Small intestine (tissue), 7 donors: ENCODE results near the gene CFAP20. TPM values are rescaled to one million over a fixed set of nuclear protein-coding genes. Genes with fewer than 3 reads are reported as not detected.
A peak's percentile ranks its signal among the peaks of the same experiment; 100 is the strongest.

Experiments used
- DNase-seq, 2 donors: peaks; one replicate each; pipeline versions ENCODE4 v3.0.0 to v3.0.0-alpha.2; 2013
- FAIRE-seq: peaks from 2 replicates; lab custom pipeline; 2012; peaks lifted over from hg19 to GRCh38; lab: Jason Lieb, UNC
- H3K27ac ChIP-seq, 3 donors: one replicate each; pipeline ENCODE4 v1.5.1; 2013; ENCODE audit warnings: low read length in 2 of 3, mild to moderate bottlenecking in 2 of 3, control low read depth in 1 of 3, inconsistent platforms in 1 of 3, low read depth in 1 of 3, moderate library complexity in 1 of 3
- H3K27me3 ChIP-seq, 3 donors: one replicate each; pipeline ENCODE4 v1.6.1; 2013; ENCODE audit warnings: low read length in 3 of 3, inconsistent platforms in 1 of 3; ENCODE audit not compliant: control insufficient read depth in 3 of 3, insufficient read depth in 3 of 3
- H3K36me3 ChIP-seq, 3 donors: one replicate each; pipeline ENCODE4 v1.6.1; 2013; ENCODE audit warnings: low read length in 3 of 3, inconsistent platforms in 1 of 3, low read depth in 1 of 3, mild to moderate bottlenecking in 1 of 3, moderate library complexity in 1 of 3; ENCODE audit not compliant: control insufficient read depth in 3 of 3, insufficient read depth in 2 of 3
- H3K4me1 ChIP-seq, 3 donors: one replicate each; pipeline ENCODE4 v1.6.1; 2013; ENCODE audit warnings: low read length in 2 of 3, inconsistent platforms in 1 of 3, low read depth in 1 of 3, mild to moderate bottlenecking in 1 of 3, moderate library complexity in 1 of 3; ENCODE audit not compliant: control insufficient read depth in 3 of 3, insufficient read depth in 2 of 3
- H3K4me3 ChIP-seq, 3 donors: one replicate each; pipeline ENCODE4 v1.5.1; 2013; ENCODE audit warnings: low read length in 3 of 3, control low read depth in 1 of 3, inconsistent platforms in 1 of 3, low read depth in 1 of 3, mild to moderate bottlenecking in 1 of 3, moderate library complexity in 1 of 3
- H3K9me3 ChIP-seq, 2 donors: one replicate each; pipeline ENCODE4 v1.6.1; 2013; ENCODE audit warnings: low read depth in 1 of 2, low read length in 1 of 2; ENCODE audit not compliant: control insufficient read depth in 2 of 2, insufficient read depth in 1 of 2
- whole genome bisulfite sequencing, 3 donors: extraction: QIAGEN DNeasy Blood & Tissue Kit; methylation state at CpG; one replicate each; pipeline ENCODE4 v1.1.7; 2013; 5-methylcytosine and 5-hydroxymethylcytosine counted together
- polyA plus RNA-seq, 4 donors: library from polyadenylated mRNA; stranded (reverse) in 3 of 4; unstranded in 1 of 4; fragments of 200-250 nt in 3 of 4; fragments of 120-200 nt in 1 of 4; gene quantifications; one replicate each; pipeline versions ENCODE4 v1.2.1 to v1.2.3, GENCODE V29; 2013
- donor health status: healthy with polysubstance abuse.
- donor health status: control.
- donor health status: control.
- donor health status: Bipolar disorder and iron deficiency.
- donor health status: healthy.

CFAP20 gene
- polyA plus RNA-seq, 4 donors, result 16.8 to 46.8 (median 34.2) TPM

- FAIRE-seq, result no peak
- Histone ChIP-seq H3K4me3 (no peak overlapping the region), H3K27ac (no peak overlapping the region), H3K4me1 (no peaks in the 10 kb centered on the region), H3K27me3 (no peaks in the 10 kb centered on the region), H3K9me3 (no peaks in the 10 kb centered on the region), H3K36me3 (peaks cover 2 to 28% (median 10%) of the 10 kb centered on the region in 3 donors)
- WGBS, 3 donors, result 68 to 90% (median 86%) methylated on average over 2 of the region's 2 CpGs
- DNase-seq, result no peak
Measured at GRCh38 chr16:58157239-58157638, 28.1 kb upstream of the CFAP20 start.

- Histone ChIP-seq H3K36me3 (peaks cover 2 to 20% (median 7%) of the 10 kb centered on the region in 3 donors), H3K4me3 (no peak overlapping the region), H3K4me1 (no peaks in the 10 kb centered on the region), H3K27me3 (no peaks in the 10 kb centered on the region), H3K27ac (no peak overlapping the region), H3K9me3 (no peaks in the 10 kb centered on the region)
- FAIRE-seq (no peak), DNase-seq (no peak)
- WGBS, 3 donors, result 49 to 72% (median 57%) methylated on average over 2 of the region's 2 CpGs
Measured at GRCh38 chr16:58155839-58156238, 26.7 kb upstream of the CFAP20 start.

- H3K27me3 ChIP-seq, result no peaks in the 10 kb centered on the region
- 85 to 96% (median 90%) methylated on average over 2 of the region's 2 CpGs for WGBS, 3 donors
- no peak overlapping the region for H3K27ac ChIP-seq
- no peak overlapping the region for H3K4me3 ChIP-seq
- no peak for FAIRE-seq
- no peaks in the 10 kb centered on the region for H3K9me3 ChIP-seq
- no peaks in the 10 kb centered on the region for H3K4me1 ChIP-seq
- peaks cover 0 to 18% (median 2%) of the 10 kb centered on the region in 3 donors for H3K36me3 ChIP-seq
- DNase-seq, result no peak
Measured at GRCh38 chr16:58154345-58154744, 25.2 kb upstream of the CFAP20 start.

- no peaks in the 10 kb centered on the region for H3K9me3 ChIP-seq
- no peaks in the 10 kb centered on the region for H3K4me1 ChIP-seq
- peaks cover 0 to 6% (median 0%) of the 10 kb centered on the region in 3 donors for H3K36me3 ChIP-seq
- no peak for DNase-seq
- no peaks in the 10 kb centered on the region for H3K27me3 ChIP-seq
- H3K4me3 ChIP-seq, result no peak overlapping the region
- H3K27ac ChIP-seq, result no peak overlapping the region
- FAIRE-seq, result no peak
- WGBS, 3 donors, result 78 to 84% (median 81%) methylated on average over 8 of the region's 8 CpGs
Measured at GRCh38 chr16:58152246-58152868, 23.2 kb upstream of the CFAP20 start.

- no peaks in the 10 kb centered on the region for H3K9me3 ChIP-seq
- 64 to 75% (median 68%) methylated on average over 1 of the region's 1 CpG for WGBS, 3 donors
- DNase-seq (no peak), FAIRE-seq (no peak)
- H3K4me1 ChIP-seq, result no peaks in the 10 kb centered on the region
- no peaks in the 10 kb centered on the region for H3K27me3 ChIP-seq
- H3K36me3 ChIP-seq, result no peaks in the 10 kb centered on the region
- H3K4me3 ChIP-seq, result no peak overlapping the region
- H3K27ac ChIP-seq, result no peak overlapping the region
Measured at GRCh38 chr16:58148526-58148925, 19.3 kb upstream of the CFAP20 start.

- no peak for DNase-seq
- Histone ChIP-seq H3K4me3 (no peak overlapping the region), H3K4me1 (no peaks in the 10 kb centered on the region), H3K36me3 (no peaks in the 10 kb centered on the region), H3K27ac (no peak overlapping the region), H3K27me3 (no peaks in the 10 kb centered on the region), H3K9me3 (no peaks in the 10 kb centered on the region)
- WGBS, 3 donors, result 92 to 93% (median 92%) methylated on average over 2 of the region's 2 CpGs
- FAIRE-seq, result no peak
Measured at GRCh38 chr16:58148099-58148498, 18.9 kb upstream of the CFAP20 start.

GRCh38 chr16:58138852-58139251, 9.7 kb upstream of the CFAP20 start:
- Histone ChIP-seq H3K9me3 (peaks cover 0 to 13% of the 10 kb centered on the region in 2 donors), H3K4me3 (no peak overlapping the region), H3K27ac (no peak overlapping the region), H3K4me1 (no peaks in the 10 kb centered on the region), H3K36me3 (no peaks in the 10 kb centered on the region), H3K27me3 (no peaks in the 10 kb centered on the region)
- FAIRE-seq (no peak), DNase-seq (no peak)

- H3K27ac ChIP-seq, result no peak overlapping the region
- H3K4me3 ChIP-seq, result no peak overlapping the region
- no peaks in the 10 kb centered on the region for H3K4me1 ChIP-seq
- peaks cover 0 to 13% of the 10 kb centered on the region in 2 donors for H3K9me3 ChIP-seq
- FAIRE-seq, result no peak
- 89 to 96% (median 92%) methylated on average over 2 of the region's 2 CpGs for WGBS, 3 donors
- no peaks in the 10 kb centered on the region for H3K27me3 ChIP-seq
- no peak for DNase-seq
- no peaks in the 10 kb centered on the region for H3K36me3 ChIP-seq
Measured at GRCh38 chr16:58137581-58137980, 8.4 kb upstream of the CFAP20 start.

- peaks cover 4 to 35% (median 8%) of the 10 kb centered on the region in 3 donors for H3K4me1 ChIP-seq
Measured at GRCh38 chr16:58128711-58129096, 477 bp downstream of the CFAP20 start.

More at GRCh38 chr16:58128711-58129096, 477 bp downstream of the CFAP20 start:
- H3K36me3 ChIP-seq, result peaks cover 0 to 3% (median 0%) of the 10 kb centered on the region in 3 donors
- H3K9me3 ChIP-seq, result peaks cover 0 to 9% of the 10 kb centered on the region in 2 donors
- H3K4me3 ChIP-seq, result peak overlapping the region; percentile 72 to 100 (median 93)
- H3K27ac ChIP-seq, result peak overlapping the region; percentile 90 to 99 (median 92)
- no peaks in the 10 kb centered on the region for H3K27me3 ChIP-seq
- WGBS, 3 donors, result 0 to 1% (median 0%) methylated on average over 20 to 25 of the region's 25 CpGs
- DNase-seq (no peak), FAIRE-seq (no peak)
